Thoracic aorta (tissue), 2 donors: ENCODE measurements around the gene MLANA. TPM values are rescaled to one million over a fixed set of nuclear protein-coding genes. Genes with fewer than 3 reads are reported as not detected.

Experiments
- ATAC-seq: fragments of 150-250 bp; one replicate; pipeline ENCODE4 v1.8.0; 2017; ENCODE audit warnings: low read depth; ENCODE audit not compliant: insufficient number of reproducible peaks, low FRiP score
- DNase-seq: peaks from one replicate; pipeline ENCODE4 v3.0.0-alpha.2; 2020; ENCODE audit warnings: low spot score
- H3K27ac ChIP-seq, 2 donors: fragments of 200-600 bp; sonication (generic); 1 replicate in 1 of 2; 2 replicates in 1 of 2; pipeline ENCODE4 v1.5.1; 2016; ENCODE audit warnings: mild to moderate bottlenecking in 2 of 2, moderate library complexity in 2 of 2
- H3K27me3 ChIP-seq: fragments of 200-600 bp; sonication (generic); replicated peaks from 2 replicates; pipeline ENCODE4 v1.6.0; 2016; ENCODE audit warnings: mild to moderate bottlenecking; ENCODE audit not compliant: insufficient read depth
- H3K36me3 ChIP-seq: fragments of 200-600 bp; sonication (generic); one replicate; pipeline ENCODE4 v1.5.1; 2016
- H3K4me1 ChIP-seq, 2 donors: fragments of 200-600 bp; sonication (generic); 1 replicate in 1 of 2; 2 replicates in 1 of 2; pipeline versions ENCODE4 v1.5.1 to v1.6.0; 2016; ENCODE audit warnings: low read depth in 2 of 2, mild to moderate bottlenecking in 1 of 2; ENCODE audit not compliant: control insufficient read depth in 1 of 2
- H3K4me3 ChIP-seq: fragments of 200-600 bp; sonication (generic); 2 replicates; pipeline ENCODE4 v1.5.1; 2016; ENCODE audit warnings: mild to moderate bottlenecking
- H3K9me3 ChIP-seq: fragments of 200-600 bp; sonication (generic); 2 replicates; pipeline ENCODE4 v1.5.1; 2016
- total RNA-seq, 2 donors: library from RNA; depleted of rRNA; stranded (reverse); fragments of >200 nt; gene quantifications; one replicate each; pipeline versions ENCODE4 v1.1.0 to v1.2.3, GENCODE V29; 2016
- TF ChIP-seq, protein P1 (sequence below): fragments of 200-600 bp; sonication (generic); IDR thresholded peaks from one replicate; pipeline ENCODE4 v1.5.1; 2019; ENCODE audit warnings: antibody characterized with exemption

The MLANA gene, protein sequence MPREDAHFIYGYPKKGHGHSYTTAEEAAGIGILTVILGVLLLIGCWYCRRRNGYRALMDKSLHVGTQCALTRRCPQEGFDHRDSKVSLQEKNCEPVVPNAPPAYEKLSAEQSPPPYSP
- total RNA-seq = not detected

DNA sequence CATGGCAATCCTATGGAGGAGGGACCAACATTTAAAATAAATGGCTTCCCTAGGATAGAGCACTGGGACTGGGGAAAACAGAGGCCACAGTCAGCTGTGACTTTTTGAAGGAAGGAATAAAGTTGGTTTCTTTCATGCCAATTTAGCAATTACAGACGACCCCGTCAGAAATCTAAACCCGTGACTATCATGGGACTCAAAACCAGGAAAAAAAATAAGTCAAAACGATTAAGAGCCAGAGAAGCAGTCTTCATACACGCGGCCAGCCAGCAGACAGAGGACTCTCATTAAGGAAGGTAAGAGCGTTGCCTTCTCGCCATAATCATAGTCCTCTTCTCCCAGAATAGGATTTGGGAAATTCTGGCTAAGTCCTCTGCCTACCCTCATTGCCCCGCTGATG lies at the start of gene MLANA:
Gene MLANA (plus strand): TSS at position 249 of the 400 bp plus-strand sequence. CDS start 1,586 bp downstream, outside the sequence.
- no peak within 1 kb of the TSS for H3K27ac ChIP-seq
- no peaks in the 10 kb centered on the region for H3K27me3 ChIP-seq
- TF ChIP-seq, protein P1, sequence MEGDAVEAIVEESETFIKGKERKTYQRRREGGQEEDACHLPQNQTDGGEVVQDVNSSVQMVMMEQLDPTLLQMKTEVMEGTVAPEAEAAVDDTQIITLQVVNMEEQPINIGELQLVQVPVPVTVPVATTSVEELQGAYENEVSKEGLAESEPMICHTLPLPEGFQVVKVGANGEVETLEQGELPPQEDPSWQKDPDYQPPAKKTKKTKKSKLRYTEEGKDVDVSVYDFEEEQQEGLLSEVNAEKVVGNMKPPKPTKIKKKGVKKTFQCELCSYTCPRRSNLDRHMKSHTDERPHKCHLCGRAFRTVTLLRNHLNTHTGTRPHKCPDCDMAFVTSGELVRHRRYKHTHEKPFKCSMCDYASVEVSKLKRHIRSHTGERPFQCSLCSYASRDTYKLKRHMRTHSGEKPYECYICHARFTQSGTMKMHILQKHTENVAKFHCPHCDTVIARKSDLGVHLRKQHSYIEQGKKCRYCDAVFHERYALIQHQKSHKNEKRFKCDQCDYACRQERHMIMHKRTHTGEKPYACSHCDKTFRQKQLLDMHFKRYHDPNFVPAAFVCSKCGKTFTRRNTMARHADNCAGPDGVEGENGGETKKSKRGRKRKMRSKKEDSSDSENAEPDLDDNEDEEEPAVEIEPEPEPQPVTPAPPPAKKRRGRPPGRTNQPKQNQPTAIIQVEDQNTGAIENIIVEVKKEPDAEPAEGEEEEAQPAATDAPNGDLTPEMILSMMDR = no peak
- no peak within 1 kb of the TSS for H3K4me3 ChIP-seq
- no peak for DNase-seq
- H3K4me1 ChIP-seq = no peaks in the 10 kb centered on the region
- no peaks in the 10 kb centered on the region for H3K36me3 ChIP-seq
- H3K9me3 ChIP-seq = no peaks in the 10 kb centered on the region
- ATAC-seq = no peak

DNA sequence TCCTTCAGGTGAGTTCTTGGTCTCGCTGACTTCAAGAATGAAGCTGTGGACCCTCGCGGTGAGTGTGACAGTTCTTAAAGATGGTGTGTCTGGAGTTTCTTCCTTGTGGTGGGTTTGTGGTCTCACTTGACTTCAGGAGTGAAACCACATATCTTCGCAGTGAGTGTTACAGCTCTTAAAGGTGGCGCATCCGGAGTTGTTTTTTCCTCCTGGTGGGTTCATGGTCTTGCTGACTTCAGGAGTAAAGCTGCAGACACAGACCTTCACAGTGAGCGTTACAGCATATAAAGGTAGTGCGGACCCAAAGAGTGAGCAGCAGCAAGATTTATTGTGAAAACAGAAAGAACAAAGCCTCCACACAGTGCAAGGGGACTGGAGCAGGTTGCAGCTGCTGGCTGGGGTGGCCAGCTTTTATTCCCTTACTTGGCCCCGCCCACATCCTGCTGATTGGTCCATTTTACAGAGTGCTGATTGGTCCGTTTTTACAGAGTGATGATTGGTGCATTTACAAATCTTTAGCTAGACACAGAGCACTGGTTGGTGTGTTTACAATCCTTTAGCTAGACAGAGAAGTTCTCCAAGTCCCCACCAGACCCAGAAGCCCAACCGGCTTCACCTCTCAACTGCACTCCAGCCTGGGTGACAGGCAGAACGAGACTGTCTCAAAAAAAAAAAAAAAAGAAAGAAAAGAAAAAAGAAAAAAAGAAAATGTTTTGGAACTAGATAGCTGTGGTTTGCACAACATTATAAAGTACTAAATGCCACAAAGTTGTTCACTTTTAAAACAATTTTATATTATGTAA lies 48.7 kb upstream of the MLANA start:
- Histone ChIP-seq H3K27me3 (no peaks in the 10 kb centered on the region), H3K4me3 (no peak overlapping the region), H3K9me3 (no peaks in the 10 kb centered on the region), H3K36me3 (no peaks in the 10 kb centered on the region), H3K27ac (no peak overlapping the region), H3K4me1 (peaks cover 4 to 6% of the 10 kb centered on the region in 2 donors)
- TF ChIP-seq, protein P1 = no peak
- no peak for ATAC-seq
- no peak for DNase-seq

- TF ChIP-seq, protein P1 = no peak
- H3K27me3 ChIP-seq = no peaks in the 10 kb centered on the region
- H3K4me1 ChIP-seq = peaks cover 4 to 6% of the 10 kb centered on the region in 2 donors
- H3K9me3 ChIP-seq = no peaks in the 10 kb centered on the region
- no peaks in the 10 kb centered on the region for H3K36me3 ChIP-seq
- DNase-seq = no peak
- H3K27ac ChIP-seq = no peak overlapping the region
- H3K4me3 ChIP-seq = no peak overlapping the region
- ATAC-seq = no peak
These were observed 47.5 kb upstream of the MLANA start for GRCh38 chr9:5842929-5843793.

DNA sequence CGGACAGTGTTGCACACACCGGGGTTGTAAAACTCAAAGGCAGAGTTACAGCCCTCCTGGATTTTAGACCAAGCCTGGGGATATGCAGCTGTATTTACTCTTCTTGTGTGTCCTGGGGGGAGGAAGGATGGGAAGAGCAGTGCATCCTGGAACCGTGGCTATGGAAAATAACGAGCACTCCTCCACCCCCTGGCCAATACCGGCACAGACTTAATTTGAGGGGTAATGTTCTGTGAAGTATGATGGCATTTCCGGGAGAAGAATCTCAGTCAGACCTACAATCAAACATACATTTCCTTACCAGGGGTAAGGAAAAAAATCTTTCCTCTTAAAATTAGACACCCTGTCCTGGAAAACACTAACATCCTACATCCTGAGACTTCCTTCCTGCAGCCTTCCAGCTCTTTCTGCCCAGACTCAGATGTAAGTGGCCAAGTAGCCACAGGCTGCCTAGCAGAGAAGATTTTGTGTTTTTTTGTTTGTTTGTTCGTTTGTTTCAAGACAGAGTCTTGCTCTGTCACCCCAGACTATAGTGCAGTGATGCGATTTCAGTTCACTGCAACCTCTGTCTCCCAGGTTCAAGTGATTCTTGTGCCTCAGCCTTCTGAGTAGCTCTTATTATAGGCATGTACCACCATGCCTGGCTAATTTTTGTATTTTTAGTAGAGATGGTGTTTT lies 46.8 kb upstream of the MLANA start:
- no peak overlapping the region for H3K27ac ChIP-seq
- ATAC-seq = no peak

More for the DNA sequence above, 46.8 kb upstream of the MLANA start:
- H3K36me3 ChIP-seq = no peaks in the 10 kb centered on the region
- peaks cover 4 to 6% of the 10 kb centered on the region in 2 donors for H3K4me1 ChIP-seq
- H3K4me3 ChIP-seq = no peak overlapping the region
- no peak for DNase-seq
- TF ChIP-seq, protein P1 = no peak
- H3K27me3 ChIP-seq = no peaks in the 10 kb centered on the region
- no peaks in the 10 kb centered on the region for H3K9me3 ChIP-seq
